Epithelial cell of proximal tubule (primary cell): ENCODE data around the gene SASH3. TPM values are rescaled to one million over a fixed set of nuclear protein-coding genes. Genes with fewer than 3 reads are reported as not detected.

Experiments
- DNase-seq: peaks from one replicate; pipeline ENCODE4 v3.0.0-alpha.2; 2011; ENCODE audit warnings: low read depth
- H3K4me3 ChIP-seq: 2 replicates; pipeline ENCODE4 v1.5.1; 2011; ENCODE audit warnings: low read depth, mild to moderate bottlenecking, low read length
- CTCF ChIP-seq: conservative IDR thresholded peaks from 2 replicates; pipeline ENCODE4 v1.5.1; 2012; ENCODE audit warnings: low read depth, mild to moderate bottlenecking, low read length
- total RNA-seq: library from RNA; depleted of rRNA; stranded (reverse); fragments of >200 nt; gene quantifications from 2 replicates; pipeline ENCODE4 v1.2.3, GENCODE V29; 2015

SASH3 gene
- total RNA-seq, 1 donor from 2014 or later, result not detected

GRCh38 chrX:129760155-129760554, 19.6 kb upstream of the SASH3 start:
- TF ChIP-seq CTCF, result no peak
- H3K4me3 ChIP-seq, result no peak overlapping the region
- DNase-seq, result no peak

- no peak for DNase-seq
- no peak overlapping the region for H3K4me3 ChIP-seq
- TF ChIP-seq CTCF, result no peak
Measured at GRCh38 chrX:129760981-129761380, 18.8 kb upstream of the SASH3 start.

GRCh38 chrX:129761596-129761995, 18.2 kb upstream of the SASH3 start:
- no peak for TF ChIP-seq CTCF
- no peak overlapping the region for H3K4me3 ChIP-seq
- DNase-seq, result no peak

GRCh38 chrX:129762448-129762847, 17.3 kb upstream of the SASH3 start:
- no peak overlapping the region for H3K4me3 ChIP-seq
- no peak for DNase-seq
- TF ChIP-seq CTCF, result no peak

- H3K4me3 ChIP-seq, result no peak overlapping the region
Measured at GRCh38 chrX:129763666-129764065, 16.1 kb upstream of the SASH3 start.

GRCh38 chrX:129768186-129768585, 11.6 kb upstream of the SASH3 start:
- no peak for DNase-seq
- H3K4me3 ChIP-seq, result no peak overlapping the region
- TF ChIP-seq CTCF, result no peak

More at GRCh38 chrX:129763666-129764065, 16.1 kb upstream of the SASH3 start:
- TF ChIP-seq CTCF, result no peak
- no peak for DNase-seq

GRCh38 chrX:129768586-129769466, 10.9 kb upstream of the SASH3 start:
- DNase-seq, result no peak

More at GRCh38 chrX:129768586-129769466, 10.9 kb upstream of the SASH3 start:
- H3K4me3 ChIP-seq, result no peak overlapping the region
- no peak for TF ChIP-seq CTCF
